Measurements from ENCODE around the gene USPL1.

- TF ChIP-seq POLR2A (IDR thresholded peaks at IDR 0.05) (peak; percentile 71 to 90), CTCF (IDR thresholded peaks at IDR 0.05) (peak in 1 of 6 experiments; percentile 3)
Observed at GRCh38 chr13:30616927-30617314, 799 bp upstream of the USPL1 start.
